GM12891 (cell line): ENCODE data around the gene BRPF1.

Experiments
- DNase-seq: peaks from one replicate; pipeline ENCODE4 v3.0.0; 2011; ENCODE audit warnings: low spot score; ENCODE audit not compliant: insufficient read length
- FAIRE-seq: peaks from 2 replicates; lab custom pipeline; 2011; peaks lifted over from hg19 to GRCh38; lab: Jason Lieb, UNC
- PAX5 ChIP-seq: IDR thresholded peaks from 2 replicates; pipeline ENCODE4 v1.6.1; 2011; ENCODE audit warnings: low read length, moderate library complexity, mild to moderate bottlenecking; ENCODE audit not compliant: insufficient read depth, severe bottlenecking
- POLR2A ChIP-seq: IDR thresholded peaks from 2 replicates; pipeline ENCODE4 v1.6.1; 2011; ENCODE audit warnings: low read depth, low read length, control low read depth
- POLR2AphosphoS5 ChIP-seq: IDR thresholded peaks from 2 replicates; pipeline ENCODE4 v1.6.1; 2011; ENCODE audit warnings: low read depth, low read length, control low read depth
- POU2F2 ChIP-seq: IDR thresholded peaks from 2 replicates; pipeline ENCODE4 v1.6.1; 2011; ENCODE audit warnings: low read depth, mild to moderate bottlenecking, control low read depth, low read length, moderate library complexity
- SPI1 ChIP-seq: IDR thresholded peaks from 2 replicates; pipeline ENCODE4 v1.6.1; 2011; ENCODE audit warnings: low read depth, low read length, control low read depth
- TAF1 ChIP-seq: IDR thresholded peaks from 2 replicates; pipeline ENCODE4 v1.6.1; 2011; ENCODE audit warnings: low read depth, low read length, control low read depth

BRPF1 gene

GRCh38 chr3:9730657-9731205, 804 bp upstream of the BRPF1 start:
- TF ChIP-seq POLR2AphosphoS5: no peak
- TF ChIP-seq POLR2A: no peak
- no peak for TF ChIP-seq POU2F2
- TF ChIP-seq PAX5: no peak
- TF ChIP-seq SPI1: no peak
- no peak for TF ChIP-seq TAF1
- FAIRE-seq: peak; percentile 63
- DNase-seq: peak; percentile 41

- DNase-seq (peak; percentile 41), FAIRE-seq (no peak)
- TF ChIP-seq TAF1: no peak
- TF ChIP-seq POLR2AphosphoS5: no peak
- no peak for TF ChIP-seq POU2F2
These were observed 675 bp downstream of the BRPF1 start for GRCh38 chr3:9732080-9732739.

GRCh38 chr3:9732740-9733115, 1.2 kb downstream of the BRPF1 start:
- no peak for TF ChIP-seq POLR2AphosphoS5
- TF ChIP-seq TAF1: no peak
- no peak for TF ChIP-seq PAX5
- no peak for TF ChIP-seq POLR2A
- no peak for TF ChIP-seq POU2F2
- no peak for TF ChIP-seq SPI1
- DNase-seq (no peak), FAIRE-seq (no peak)

GRCh38 chr3:9736831-9737230, 5.3 kb downstream of the BRPF1 start:
- DNase-seq (no peak), FAIRE-seq (no peak)
- TF ChIP-seq SPI1: no peak
- TF ChIP-seq POU2F2: no peak
- TF ChIP-seq POLR2AphosphoS5: no peak
- no peak for TF ChIP-seq TAF1
- no peak for TF ChIP-seq POLR2A
- TF ChIP-seq PAX5: no peak

- FAIRE-seq (no peak), DNase-seq (no peak)
- TF ChIP-seq TAF1: no peak
- no peak for TF ChIP-seq POU2F2
- no peak for TF ChIP-seq PAX5
- no peak for TF ChIP-seq SPI1
- TF ChIP-seq POLR2A: no peak
- no peak for TF ChIP-seq POLR2AphosphoS5
These were observed 7.6 kb downstream of the BRPF1 start for GRCh38 chr3:9739181-9739580.

GRCh38 chr3:9742560-9742959, 11.0 kb downstream of the BRPF1 start:
- FAIRE-seq: no peak
- TF ChIP-seq TAF1 (no peak), POU2F2 (no peak), POLR2A (no peak), POLR2AphosphoS5 (no peak)

GRCh38 chr3:9743548-9743947, 12.0 kb downstream of the BRPF1 start:
- FAIRE-seq (no peak), DNase-seq (no peak)
- no peak for TF ChIP-seq POU2F2

More at GRCh38 chr3:9742560-9742959, 11.0 kb downstream of the BRPF1 start:
- no peak for DNase-seq

- DNase-seq (no peak), FAIRE-seq (no peak)
- TF ChIP-seq PAX5 (no peak), POLR2AphosphoS5 (no peak), POLR2A (no peak), POU2F2 (no peak), TAF1 (no peak), SPI1 (no peak)
These were observed 12.6 kb downstream of the BRPF1 start for GRCh38 chr3:9744162-9744561.

- TF ChIP-seq TAF1 (no peak), POLR2A (no peak), POU2F2 (no peak), POLR2AphosphoS5 (no peak), SPI1 (no peak), PAX5 (no peak)
- FAIRE-seq (no peak), DNase-seq (no peak)
These were observed 14.0 kb downstream of the BRPF1 start for GRCh38 chr3:9745521-9745920.

GRCh38 chr3:9746330-9746729, 14.8 kb downstream of the BRPF1 start:
- no peak for TF ChIP-seq POU2F2
- TF ChIP-seq SPI1: no peak
- no peak for TF ChIP-seq POLR2AphosphoS5
- no peak for TF ChIP-seq TAF1
- TF ChIP-seq POLR2A: no peak
- no peak for TF ChIP-seq PAX5
- DNase-seq (no peak), FAIRE-seq (no peak)
